HG03354 (cell line): ENCODE results near the gene TECPR2.
"Not testable (repeated sequence)": the region's sequence is repeated elsewhere in the genome, so short reads cannot be mapped to it uniquely, and the experiment has no call there.

Experiments used
- ATAC-seq: cut with Tn5 transposase; IDR thresholded peaks from one replicate; pipeline ENCODE4 v1.9.1; 2021; ENCODE audit warnings: mild to moderate bottlenecking; ENCODE audit not compliant: unreplicated experiment, poor library complexity, severe bottlenecking

TECPR2 gene

DNA sequence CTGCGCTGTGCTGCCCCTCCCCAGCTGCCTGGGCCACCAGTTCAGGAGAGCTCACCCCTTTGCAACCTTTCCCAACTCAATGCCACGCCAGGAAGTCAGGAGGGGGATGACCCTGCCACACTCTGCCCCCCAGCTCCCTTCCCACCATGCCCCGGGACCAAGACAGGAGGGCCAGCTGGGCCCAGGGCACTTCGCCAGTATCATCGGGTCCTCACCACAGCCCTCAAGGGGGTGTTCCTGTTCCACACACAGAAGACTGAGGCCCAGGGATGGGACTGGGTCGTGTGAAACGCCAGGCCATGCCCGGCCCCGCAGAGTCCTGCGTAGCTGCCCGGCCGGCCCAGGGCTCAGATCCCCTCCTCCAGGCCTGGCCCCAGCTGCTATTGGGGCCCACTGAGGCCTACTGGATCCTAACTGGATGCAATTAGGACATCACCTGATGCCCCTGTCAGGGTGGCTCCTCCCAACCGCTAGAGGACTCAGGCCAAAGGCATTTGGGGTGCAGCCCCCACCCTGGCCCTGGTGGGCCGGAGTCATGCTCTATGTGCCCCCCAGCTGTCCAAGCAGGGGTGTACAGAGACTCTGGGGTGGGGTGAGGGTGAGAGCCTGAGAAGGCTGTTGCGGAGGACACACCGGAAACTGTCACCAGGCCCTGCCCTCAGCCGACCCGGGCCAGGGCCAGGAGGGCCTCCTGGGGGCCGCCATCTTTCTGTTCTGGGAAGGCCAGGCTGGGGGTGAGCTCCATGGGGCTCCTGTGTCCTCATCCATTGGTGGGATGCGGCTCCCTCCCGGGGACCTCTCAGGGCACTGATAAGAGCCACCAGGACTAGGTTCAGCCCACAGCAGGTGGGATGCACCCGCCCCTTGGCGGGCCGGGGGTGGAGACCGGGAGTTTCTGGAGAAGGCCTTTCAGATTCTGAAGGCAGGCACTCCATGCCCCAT lies 176.1 kb downstream of the TECPR2 start:
- no peak for ATAC-seq

GRCh38 chr14:102539544-102540314 lies 177.0 kb downstream of the TECPR2 start:
- ATAC-seq: no peak

- ATAC-seq: no peak
Measured at GRCh38 chr14:102540315-102541028, 177.7 kb downstream of the TECPR2 start.

DNA sequence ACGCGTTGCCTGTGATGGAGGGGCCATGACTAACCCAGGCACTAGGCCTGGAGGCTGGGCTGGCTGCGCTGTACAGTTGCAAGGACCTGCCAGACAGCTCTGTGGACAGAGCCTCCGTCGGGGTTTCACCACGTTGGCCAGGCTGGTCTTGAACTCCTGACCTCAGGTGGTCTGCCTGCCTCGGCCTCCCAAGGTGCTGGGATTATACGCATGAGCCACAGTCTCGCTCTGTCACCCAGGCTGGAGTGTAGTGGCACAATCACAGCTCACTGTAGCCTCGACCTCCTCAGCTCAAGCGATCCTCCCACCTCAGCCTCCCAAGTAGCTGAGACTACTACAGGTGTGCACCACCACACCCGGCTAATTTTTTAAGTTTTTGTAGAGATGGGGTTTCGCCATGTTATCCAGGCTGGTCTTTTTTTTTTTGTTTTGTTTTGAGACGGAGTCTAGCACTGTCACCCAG lies 178.3 kb downstream of the TECPR2 start:
- ATAC-seq: not testable (repeated sequence)

DNA sequence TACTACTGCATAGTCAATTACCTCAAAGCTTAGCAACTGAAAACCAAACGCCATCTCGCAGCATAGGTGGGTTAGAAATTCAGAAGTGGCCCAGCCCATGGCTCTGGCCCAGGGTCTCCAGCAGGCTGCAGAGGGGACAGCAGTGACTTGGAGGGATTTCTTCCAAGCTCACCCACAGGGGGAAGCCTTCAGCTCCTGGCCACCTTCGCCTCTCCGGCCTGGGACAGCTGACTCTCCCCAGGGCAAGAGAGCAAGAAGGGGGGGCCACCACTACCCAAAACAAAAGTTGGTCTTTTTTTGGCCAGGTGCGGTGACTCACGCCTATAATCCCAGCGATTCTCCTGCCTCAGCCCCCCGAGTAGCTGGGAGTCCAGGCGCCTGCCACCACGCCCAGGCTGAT lies 179.0 kb downstream of the TECPR2 start:
- ATAC-seq: no peak

DNA sequence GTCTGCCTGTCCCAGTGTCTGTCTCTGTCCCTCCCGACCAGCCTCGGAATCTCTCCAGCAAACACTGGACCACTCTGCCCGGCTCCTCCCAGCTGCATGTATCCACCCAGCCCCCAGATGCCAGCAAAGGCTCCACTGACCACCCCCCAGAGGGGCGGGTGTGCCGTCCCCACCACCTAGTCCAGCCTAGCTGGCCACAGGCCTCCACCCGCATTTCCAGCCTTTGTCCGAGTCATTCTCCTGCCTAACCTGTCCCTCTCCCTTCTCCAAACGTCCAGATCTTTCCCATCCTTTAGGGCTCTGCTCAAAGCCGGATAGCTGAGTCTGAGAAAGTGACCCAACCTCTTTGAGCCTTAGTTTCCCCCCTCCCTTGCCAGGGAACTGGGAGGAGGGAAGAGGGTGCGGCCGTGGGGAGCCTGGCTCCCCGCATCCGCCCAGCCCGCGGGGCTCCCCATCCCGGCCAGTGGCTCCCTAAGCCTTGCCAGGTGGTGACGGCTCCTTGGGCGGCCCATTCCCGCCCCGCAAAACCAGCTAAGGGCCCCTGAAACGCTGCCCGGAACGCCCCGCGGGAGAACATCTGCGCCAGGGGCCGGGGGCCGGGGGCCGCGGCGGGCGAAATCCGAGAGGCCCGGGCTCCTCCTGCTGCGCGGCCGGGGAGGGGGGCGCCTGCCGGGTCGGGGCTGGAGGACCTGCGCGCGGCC lies 181.5 kb downstream of the TECPR2 start:
- no peak for ATAC-seq

- ATAC-seq: no peak
Measured at GRCh38 chr14:102544747-102545460, 182.2 kb downstream of the TECPR2 start.

DNA sequence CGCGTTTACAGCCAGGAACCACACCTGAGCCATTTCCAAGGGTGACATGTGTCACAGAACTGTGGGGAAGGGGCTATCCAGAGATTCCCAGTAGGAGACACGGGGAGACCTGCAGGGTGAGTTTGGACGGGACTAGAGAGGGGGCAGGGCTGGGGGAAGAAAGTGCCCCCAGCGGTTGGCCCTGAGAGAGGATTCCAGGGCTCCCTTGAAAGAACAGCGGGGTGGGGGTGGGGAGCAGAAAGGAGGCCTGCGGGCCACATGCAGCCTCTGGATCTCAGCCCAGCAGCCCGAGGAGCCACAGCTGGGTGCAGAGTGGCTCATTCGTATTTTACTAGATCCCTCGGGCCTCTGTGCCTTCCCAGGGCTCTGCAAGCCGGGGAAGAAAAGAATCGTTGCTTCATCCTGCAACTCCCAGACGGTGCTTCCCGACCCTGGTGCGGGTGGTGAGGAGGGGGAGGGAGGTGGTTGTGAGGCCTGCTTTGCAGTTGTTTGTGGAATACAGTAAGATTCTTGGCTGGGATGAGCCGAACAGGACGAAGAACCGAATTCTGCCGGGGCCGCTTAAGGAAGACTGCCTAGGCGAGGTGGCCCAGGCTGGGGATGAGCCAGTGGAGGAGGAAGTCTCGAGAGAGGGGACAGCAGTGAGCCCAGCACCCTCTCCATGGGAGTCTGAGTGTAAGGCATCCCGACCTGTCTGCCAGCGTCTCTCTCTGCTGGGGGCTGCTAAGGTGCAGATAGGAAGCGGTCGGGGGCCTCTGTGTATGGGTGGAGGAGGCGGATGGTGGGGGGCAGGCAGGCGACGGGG lies 182.9 kb downstream of the TECPR2 start:
- no peak for ATAC-seq

DNA sequence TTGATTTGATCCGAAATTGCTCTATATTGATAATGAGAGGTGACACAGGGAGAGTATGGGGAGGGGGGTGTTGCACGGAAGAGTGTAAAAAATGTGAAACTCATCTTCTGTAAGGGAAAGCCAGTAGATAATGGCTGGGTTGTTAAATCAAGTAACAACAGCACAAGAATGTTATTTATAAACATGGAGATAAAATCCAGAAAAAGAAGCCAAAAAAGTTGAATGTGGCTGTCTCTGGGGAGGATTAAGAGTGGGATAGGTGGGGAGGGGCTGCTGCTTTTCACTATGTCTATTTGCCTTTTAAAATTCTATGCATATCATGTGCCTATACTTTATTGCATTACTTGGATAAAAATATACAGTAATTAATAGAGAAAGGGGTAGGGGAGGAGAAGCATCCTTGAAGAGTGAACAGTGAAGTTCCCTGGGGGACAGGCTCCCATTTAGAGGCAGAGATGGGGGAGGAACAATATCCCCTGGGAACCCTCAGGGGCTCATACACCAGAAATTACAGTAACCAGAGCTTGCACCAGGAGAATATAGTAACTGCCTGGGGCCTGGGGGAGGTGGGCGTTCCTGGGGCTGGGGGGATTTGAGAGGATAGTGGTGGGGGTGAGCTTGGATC lies 186.0 kb downstream of the TECPR2 start:
- no peak for ATAC-seq

GRCh38 chr14:102550927-102551401 lies 188.2 kb downstream of the TECPR2 start:
- ATAC-seq: not testable (repeated sequence)
